ENCODE measurements around the gene CHD9.

The CHD9 gene

DNA sequence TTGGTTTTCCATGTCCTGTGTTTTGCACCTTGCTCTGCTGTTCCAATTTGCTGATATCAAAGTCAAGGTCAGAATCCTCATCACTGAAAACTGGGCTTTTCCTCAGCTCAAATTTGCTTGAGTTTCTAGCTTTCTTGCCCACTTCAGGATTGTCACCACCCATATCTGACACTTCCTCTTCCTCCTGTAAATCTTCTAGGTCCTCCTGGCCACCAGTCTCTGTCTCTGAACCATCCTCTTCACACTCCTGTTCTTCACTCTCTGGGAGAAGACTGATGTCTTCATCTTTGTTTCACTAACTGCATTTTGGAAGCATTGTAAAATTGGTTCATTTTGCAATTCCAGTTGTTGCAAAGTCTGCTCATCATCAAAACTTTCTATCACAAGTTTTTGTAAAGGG lies 316.0 kb downstream of the CHD9 start:
- Histone ChIP-seq H4K20me1 (ENCODE audit: insufficient read depth, low read length, poor library complexity, severe bottlenecking) (no peaks in the 10 kb centered on the region), H3K36me3 (ENCODE audit: insufficient read depth, low read length) (no peaks in the 10 kb centered on the region), H2AFZ (ENCODE audit: low read length) (peak overlapping the region; percentile 49; the same call in 1 of the 2 replicates), H3F3A (ENCODE audit: low read depth) (no peaks in the 10 kb centered on the region), H3K9me2 (replicated peaks; ENCODE audit: low read depth, low read length) (no peaks in the 10 kb centered on the region), H3K79me2 (ENCODE audit: insufficient read depth, low read length) (no peaks in the 10 kb centered on the region), H3K4me2 (ENCODE audit: low read depth, low read length, poor library complexity, severe bottlenecking) (no peak overlapping the region), H3K4me3 (ENCODE audit: low read length, poor library complexity, severe bottlenecking) (no peak overlapping the region), H3K4me1 (ENCODE audit: insufficient read depth, low read length, poor library complexity, severe bottlenecking) (no peaks in the 10 kb centered on the region), H3K9ac (ENCODE audit: low read depth, low read length, poor library complexity, severe bottlenecking) (no peak overlapping the region), H3K9me3 (ENCODE audit: insufficient read depth, low read depth, low read length) (no peaks in the 10 kb centered on the region), H3K27me3 (ENCODE audit: insufficient read depth, low read length, poor library complexity, severe bottlenecking) (no peaks in the 10 kb centered on the region)
- no peak for TF ChIP-seq EZH2phosphoT487 (IDR thresholded peaks at IDR 0.05; ENCODE audit: borderline replicate concordance)
- TF ChIP-seq, protein P1, sequence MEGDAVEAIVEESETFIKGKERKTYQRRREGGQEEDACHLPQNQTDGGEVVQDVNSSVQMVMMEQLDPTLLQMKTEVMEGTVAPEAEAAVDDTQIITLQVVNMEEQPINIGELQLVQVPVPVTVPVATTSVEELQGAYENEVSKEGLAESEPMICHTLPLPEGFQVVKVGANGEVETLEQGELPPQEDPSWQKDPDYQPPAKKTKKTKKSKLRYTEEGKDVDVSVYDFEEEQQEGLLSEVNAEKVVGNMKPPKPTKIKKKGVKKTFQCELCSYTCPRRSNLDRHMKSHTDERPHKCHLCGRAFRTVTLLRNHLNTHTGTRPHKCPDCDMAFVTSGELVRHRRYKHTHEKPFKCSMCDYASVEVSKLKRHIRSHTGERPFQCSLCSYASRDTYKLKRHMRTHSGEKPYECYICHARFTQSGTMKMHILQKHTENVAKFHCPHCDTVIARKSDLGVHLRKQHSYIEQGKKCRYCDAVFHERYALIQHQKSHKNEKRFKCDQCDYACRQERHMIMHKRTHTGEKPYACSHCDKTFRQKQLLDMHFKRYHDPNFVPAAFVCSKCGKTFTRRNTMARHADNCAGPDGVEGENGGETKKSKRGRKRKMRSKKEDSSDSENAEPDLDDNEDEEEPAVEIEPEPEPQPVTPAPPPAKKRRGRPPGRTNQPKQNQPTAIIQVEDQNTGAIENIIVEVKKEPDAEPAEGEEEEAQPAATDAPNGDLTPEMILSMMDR (conservative IDR thresholded peaks at IDR 0.05; ENCODE audit: low read length) = no peak

DNA sequence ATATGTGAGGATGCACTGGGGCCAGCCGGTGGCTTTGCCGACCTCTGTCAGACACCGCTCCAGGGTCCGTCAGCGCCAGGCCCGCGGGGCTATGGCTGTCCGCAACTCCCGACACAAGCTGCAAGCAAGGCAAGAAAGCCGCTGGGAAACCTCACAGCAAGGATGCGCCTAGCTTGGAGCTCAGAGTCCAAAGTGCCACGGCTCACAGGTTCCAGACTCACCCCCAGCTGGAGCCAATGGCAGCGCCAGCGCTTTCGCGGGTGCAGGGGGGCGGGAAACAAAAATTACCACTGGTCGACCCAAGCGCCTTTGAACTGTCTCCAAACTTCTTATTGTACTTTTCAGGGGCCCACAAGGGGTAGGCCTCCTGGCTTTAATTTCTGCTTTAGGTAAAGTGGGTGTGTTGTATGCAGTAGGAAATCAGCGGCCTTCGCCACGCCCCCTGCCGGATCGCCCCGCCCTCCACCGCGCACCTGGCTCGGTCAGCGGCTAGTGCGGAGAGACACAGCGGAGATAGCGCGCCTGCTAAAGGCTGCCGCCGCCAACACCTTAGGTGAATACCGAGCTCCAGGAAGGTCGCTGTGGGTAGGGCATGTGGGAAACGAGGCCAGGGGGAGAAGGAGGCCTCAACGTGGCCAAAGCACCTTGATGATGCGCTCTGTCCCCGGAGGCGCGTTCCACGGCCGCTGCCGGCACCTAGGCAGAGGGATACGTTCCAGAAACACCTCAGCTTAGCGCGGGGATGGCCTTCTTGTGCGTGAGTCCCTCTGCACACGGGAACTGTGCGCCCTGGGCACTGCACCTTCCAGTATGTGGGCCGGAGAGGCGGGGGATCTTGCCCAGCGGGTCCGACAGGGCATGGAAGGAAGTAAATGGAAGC lies 318.4 kb downstream of the CHD9 start:
- H3K9me3 ChIP-seq (ENCODE audit: insufficient read depth, low read depth, low read length) = no peaks in the 10 kb centered on the region
- H3K9ac ChIP-seq (ENCODE audit: low read depth, low read length, poor library complexity, severe bottlenecking) = no peak overlapping the region
- H3K4me2 ChIP-seq (ENCODE audit: low read depth, low read length, poor library complexity, severe bottlenecking) = no peak overlapping the region
- no peaks in the 10 kb centered on the region for H3F3A ChIP-seq (ENCODE audit: low read depth)
- no peaks in the 10 kb centered on the region for H4K20me1 ChIP-seq (ENCODE audit: insufficient read depth, low read length, poor library complexity, severe bottlenecking)
- no peaks in the 10 kb centered on the region for H3K9me2 ChIP-seq (replicated peaks; ENCODE audit: low read depth, low read length)
- no peak overlapping the region for H2AFZ ChIP-seq (ENCODE audit: low read length)
- H3K4me3 ChIP-seq (ENCODE audit: low read length, poor library complexity, severe bottlenecking) = no peak overlapping the region
- H3K79me2 ChIP-seq (ENCODE audit: insufficient read depth, low read length) = no peaks in the 10 kb centered on the region
- H3K4me1 ChIP-seq (ENCODE audit: insufficient read depth, low read length, poor library complexity, severe bottlenecking) = no peaks in the 10 kb centered on the region
- TF ChIP-seq, protein P1 (conservative IDR thresholded peaks at IDR 0.05; ENCODE audit: low read length) = no peak
- TF ChIP-seq EZH2phosphoT487 (IDR thresholded peaks at IDR 0.05; ENCODE audit: borderline replicate concordance) = no peak
- H3K36me3 ChIP-seq (ENCODE audit: insufficient read depth, low read length) = no peaks in the 10 kb centered on the region
- H3K27me3 ChIP-seq (ENCODE audit: insufficient read depth, low read length, poor library complexity, severe bottlenecking) = no peaks in the 10 kb centered on the region

DNA sequence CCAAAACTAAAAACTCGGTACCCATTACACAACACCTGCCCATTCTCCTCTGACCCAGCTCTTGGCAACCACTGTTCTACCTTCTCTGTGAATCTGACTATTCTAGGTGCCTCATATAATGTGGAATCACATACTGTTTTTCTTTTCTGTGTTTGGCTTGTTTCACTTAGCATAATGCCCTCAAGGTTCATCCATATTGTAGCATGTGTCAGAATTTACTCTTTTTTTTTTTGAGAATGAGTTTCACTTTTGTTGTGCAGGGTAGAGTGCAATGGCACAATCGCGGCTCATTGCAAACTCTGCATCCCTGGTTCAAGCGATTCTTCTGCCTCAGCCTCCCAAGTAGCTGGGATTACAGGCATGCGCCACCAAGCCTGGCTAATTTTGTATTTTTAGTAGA lies 320.0 kb downstream of the CHD9 start:
- Histone ChIP-seq H4K20me1 (ENCODE audit: insufficient read depth, low read length, poor library complexity, severe bottlenecking) (no peaks in the 10 kb centered on the region), H3K9me2 (replicated peaks; ENCODE audit: low read depth, low read length) (no peaks in the 10 kb centered on the region), H3F3A (ENCODE audit: low read depth) (no peaks in the 10 kb centered on the region), H3K36me3 (ENCODE audit: insufficient read depth, low read length) (no peaks in the 10 kb centered on the region), H3K4me2 (ENCODE audit: low read depth, low read length, poor library complexity, severe bottlenecking) (no peak overlapping the region), H3K4me1 (ENCODE audit: insufficient read depth, low read length, poor library complexity, severe bottlenecking) (no peaks in the 10 kb centered on the region), H3K9ac (ENCODE audit: low read depth, low read length, poor library complexity, severe bottlenecking) (no peak overlapping the region), H3K9me3 (ENCODE audit: insufficient read depth, low read depth, low read length) (no peaks in the 10 kb centered on the region), H3K27me3 (ENCODE audit: insufficient read depth, low read length, poor library complexity, severe bottlenecking) (no peaks in the 10 kb centered on the region), H3K79me2 (ENCODE audit: insufficient read depth, low read length) (no peaks in the 10 kb centered on the region), H3K4me3 (ENCODE audit: low read length, poor library complexity, severe bottlenecking) (no peak overlapping the region), H2AFZ (ENCODE audit: low read length) (no peak overlapping the region; the same call in 1 of the 2 replicates)
- no peak for TF ChIP-seq EZH2phosphoT487 (IDR thresholded peaks at IDR 0.05; ENCODE audit: borderline replicate concordance)
- TF ChIP-seq, protein P1 (conservative IDR thresholded peaks at IDR 0.05; ENCODE audit: low read length) = no peak
